ENCODE data around the gene PCDHB6. TPM values are rescaled to one million over a fixed set of nuclear protein-coding genes. Genes with fewer than 3 reads are reported as not detected.
"Not testable (repeated sequence)": the region's sequence is repeated elsewhere in the genome, so short reads cannot be mapped to it uniquely, and the experiment has no call there.

Gene PCDHB6
- total and polyA plus RNA-seq, 12 donors: 0.16 to 0.68 (median 0.44) TPM

DNA sequence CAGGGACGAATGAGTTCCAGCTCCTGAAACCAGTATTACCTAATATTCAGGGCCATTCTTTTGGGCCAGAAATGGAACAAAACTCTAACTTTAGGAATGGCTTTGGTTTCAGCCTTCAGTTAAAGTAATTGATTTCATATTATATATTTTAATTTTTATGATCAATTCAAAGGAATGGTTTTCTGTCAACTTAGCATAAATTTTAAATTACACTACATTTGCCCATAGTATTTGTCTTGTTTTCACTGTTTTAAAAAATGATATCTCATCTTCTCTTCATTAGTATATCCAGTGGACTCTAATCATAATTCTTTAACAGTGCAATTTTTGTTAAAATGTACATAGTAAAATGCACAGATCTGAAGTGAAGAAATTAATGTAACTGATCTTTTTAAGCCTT is 30.5 kb downstream of the PCDHB6 start:
- intact Hi-C loops (cut with DNase I): loop anchor here in 3 of 10 donors (5.0 to 10.0 kb wide), 2 partner anchors 382 to 384 kb away; no protein-coding TSS in a partner anchor
- Histone ChIP-seq H3K27ac (no peak overlapping the region), H3K9me3 (peaks cover 0 to 84% (median 18%) of the 10 kb centered on the region in 11 donors), H3K27me3 (peaks cover 0 to 72% (median 60%) of the 10 kb centered on the region in 7 donors), H3K36me3 (peaks cover 0 to 12% (median 0%) of the 10 kb centered on the region in 9 donors), H3K4me1 (no peaks in the 10 kb centered on the region), H3K4me3 (no peak overlapping the region)
- TF ChIP-seq CTCF (IDR thresholded peaks at IDR 0.05): no peak
- no peak for ATAC-seq
- DNase-seq: no peak
- WGBS, 2 donors: 41 to 45% methylated on average over 1 of the region's 1 CpG

GRCh38 chr5:141182248-141182647 is 32.4 kb downstream of the PCDHB6 start, which contains the start of gene PCDHB16:
Gene PCDHB16, plus strand, starts transcription at chr5:141182387. Its CDS starts 173 bp downstream, at chr5:141182560.
- Histone ChIP-seq H3K4me1 (no peaks in the 10 kb centered on the region), H3K9me3 (peaks cover 0 to 86% (median 21%) of the 10 kb centered on the region in 11 donors), H3K27me3 (peaks cover 0 to 54% (median 41%) of the 10 kb centered on the region in 7 donors), H3K4me3 (peak within 1 kb of the TSS; percentile 14 to 58 (median 20)), H3K36me3 (peaks cover 0 to 16% (median 0%) of the 10 kb centered on the region in 9 donors), H3K27ac (peak within 1 kb of the TSS in 5 of 10 donors; percentile 24 to 79 (median 68))
- intact Hi-C loops (cut with DNase I): loop anchor here in 3 of 10 donors (5.0 to 10.0 kb wide), 2 partner anchors 380 to 383 kb away; no protein-coding TSS in a partner anchor
- ATAC-seq (peak in 4 of 8 donors; percentile 67 to 93 (median 76)), DNase-seq (peak; percentile 38 to 69)
- TF ChIP-seq CTCF (IDR thresholded peaks at IDR 0.05): peak in 8 of 9 donors; percentile 9 to 65 (median 43)
- 12 to 14% methylated on average over 13 of the region's 13 CpGs for WGBS, 2 donors

DNA sequence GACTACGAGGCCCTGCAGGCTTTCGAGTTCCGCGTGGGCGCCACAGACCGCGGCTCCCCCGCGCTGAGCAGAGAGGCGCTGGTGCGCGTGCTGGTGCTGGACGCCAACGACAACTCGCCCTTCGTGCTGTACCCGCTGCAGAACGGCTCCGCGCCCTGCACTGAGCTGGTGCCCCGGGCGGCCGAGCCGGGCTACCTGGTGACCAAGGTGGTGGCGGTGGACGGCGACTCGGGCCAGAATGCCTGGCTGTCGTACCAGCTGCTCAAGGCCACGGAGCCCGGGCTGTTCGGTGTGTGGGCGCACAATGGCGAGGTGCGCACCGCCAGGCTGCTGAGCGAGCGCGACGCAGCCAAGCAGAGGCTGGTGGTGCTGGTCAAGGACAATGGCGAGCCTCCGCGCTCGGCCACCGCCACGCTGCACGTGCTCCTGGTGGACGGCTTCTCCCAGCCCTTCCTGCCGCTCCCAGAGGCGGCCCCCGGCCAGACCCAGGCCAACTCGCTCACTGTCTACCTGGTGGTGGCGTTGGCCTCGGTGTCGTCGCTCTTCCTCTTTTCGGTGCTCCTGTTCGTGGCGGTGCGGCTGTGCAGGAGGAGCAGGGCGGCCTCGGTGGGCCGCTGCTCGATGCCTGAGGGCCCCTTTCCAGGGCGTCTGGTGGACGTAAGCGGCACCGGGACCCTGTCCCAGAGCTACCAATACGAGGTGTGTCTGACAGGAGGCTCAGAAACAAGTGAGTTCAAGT is 34.4 kb downstream of the PCDHB6 start:
- not testable (repeated sequence) for H3K4me1 ChIP-seq, H3K4me3 ChIP-seq, DNase-seq, ATAC-seq, H3K27ac ChIP-seq
- intact Hi-C loops (cut with DNase I): loop anchor here in 3 of 10 donors (5.0 to 10.0 kb wide), 2 partner anchors 378 to 381 kb away; no protein-coding TSS in a partner anchor
- 30 to 31% methylated on average over 38 to 52 of the region's 69 CpGs for WGBS, 2 donors
- H3K9me3 ChIP-seq: peaks cover 0 to 92% (median 24%) of the 10 kb centered on the region in 11 donors
- peaks cover 0 to 44% (median 25%) of the 10 kb centered on the region in 7 donors for H3K27me3 ChIP-seq
- H3K36me3 ChIP-seq: peaks cover 0 to 16% (median 0%) of the 10 kb centered on the region in 9 donors

DNA sequence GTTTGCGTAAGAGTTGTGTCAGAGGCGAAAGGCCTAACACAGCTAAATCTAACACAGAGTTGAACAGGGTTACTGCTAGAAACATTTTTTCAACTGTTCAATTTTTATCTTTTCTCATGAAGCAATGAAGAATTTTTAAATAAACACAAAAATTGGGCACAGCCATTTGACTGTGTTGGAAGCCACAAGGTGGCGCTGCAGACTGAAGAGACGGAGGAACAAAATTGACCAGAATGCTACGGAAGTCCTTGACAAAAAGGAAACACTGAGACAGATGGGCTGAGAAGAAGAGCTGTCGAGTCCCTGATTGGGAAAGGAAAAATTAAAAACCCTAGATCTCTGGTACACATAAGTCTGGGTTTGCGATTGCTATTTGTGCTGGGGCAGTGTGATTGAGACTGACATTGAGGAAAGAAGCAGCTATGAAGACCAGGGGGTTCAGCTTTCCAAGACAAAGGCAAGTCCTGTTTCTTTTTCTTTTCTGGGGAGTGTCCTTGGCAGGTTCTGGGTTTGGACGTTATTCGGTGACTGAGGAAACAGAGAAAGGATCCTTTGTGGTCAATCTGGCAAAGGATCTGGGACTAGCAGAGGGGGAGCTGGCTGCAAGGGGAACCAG is 37.1 kb downstream of the PCDHB6 start, which contains the start of gene PCDHB9:
Gene PCDHB9 (plus strand): TSS at position 265 of the 616 bp plus-strand sequence. CDS start 158 bp downstream, at position 423.
- Histone ChIP-seq H3K27me3 (peaks cover 0 to 36% (median 16%) of the 10 kb centered on the region in 7 donors), H3K9me3 (peaks cover 0 to 94% (median 30%) of the 10 kb centered on the region in 11 donors), H3K4me1 (no peaks in the 10 kb centered on the region), H3K27ac (no peak within 1 kb of the TSS), H3K36me3 (peaks cover 0 to 16% (median 0%) of the 10 kb centered on the region in 9 donors), H3K4me3 (no peak within 1 kb of the TSS)
- intact Hi-C loops (cut with DNase I): loop anchor here in 1 of 10 donors (10.0 kb wide), 1 partner anchor 378 kb away; no protein-coding TSS in a partner anchor
- DNase-seq: no peak
- peak in 7 of 9 donors; percentile 16 to 38 (median 25) for TF ChIP-seq CTCF (IDR thresholded peaks at IDR 0.05)
- no peak for ATAC-seq
- 17 to 22% methylated on average over 9 of the region's 9 CpGs for WGBS, 2 donors

DNA sequence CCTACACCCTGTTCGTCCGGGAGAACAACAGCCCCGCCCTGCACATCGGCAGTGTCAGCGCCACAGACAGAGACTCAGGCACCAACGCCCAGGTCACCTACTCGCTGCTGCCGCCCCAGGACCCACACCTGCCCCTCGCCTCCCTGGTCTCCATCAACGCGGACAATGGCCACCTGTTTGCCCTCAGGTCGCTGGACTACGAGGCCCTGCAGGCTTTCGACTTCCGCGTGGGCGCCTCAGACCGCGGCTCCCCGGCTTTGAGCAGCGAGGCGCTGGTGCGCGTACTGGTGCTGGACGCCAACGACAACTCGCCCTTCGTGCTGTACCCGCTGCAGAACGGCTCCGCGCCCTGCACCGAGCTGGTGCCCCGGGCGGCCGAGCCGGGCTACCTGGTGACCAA is 38.8 kb downstream of the PCDHB6 start:
- H3K27me3 ChIP-seq: peaks cover 0 to 29% (median 18%) of the 10 kb centered on the region in 7 donors
- ATAC-seq, H3K4me1 ChIP-seq, DNase-seq, H3K4me3 ChIP-seq, H3K27ac ChIP-seq: not testable (repeated sequence)
- peaks cover 0 to 16% (median 0%) of the 10 kb centered on the region in 9 donors for H3K36me3 ChIP-seq
- peaks cover 0 to 92% (median 38%) of the 10 kb centered on the region in 11 donors for H3K9me3 ChIP-seq
- WGBS, 2 donors: 26 to 28% methylated on average over 27 to 28 of the region's 37 CpGs
- intact Hi-C loops (cut with DNase I): loop anchor here in 1 of 10 donors (10.0 kb wide), 1 partner anchor 376 kb away; no protein-coding TSS in a partner anchor

DNA sequence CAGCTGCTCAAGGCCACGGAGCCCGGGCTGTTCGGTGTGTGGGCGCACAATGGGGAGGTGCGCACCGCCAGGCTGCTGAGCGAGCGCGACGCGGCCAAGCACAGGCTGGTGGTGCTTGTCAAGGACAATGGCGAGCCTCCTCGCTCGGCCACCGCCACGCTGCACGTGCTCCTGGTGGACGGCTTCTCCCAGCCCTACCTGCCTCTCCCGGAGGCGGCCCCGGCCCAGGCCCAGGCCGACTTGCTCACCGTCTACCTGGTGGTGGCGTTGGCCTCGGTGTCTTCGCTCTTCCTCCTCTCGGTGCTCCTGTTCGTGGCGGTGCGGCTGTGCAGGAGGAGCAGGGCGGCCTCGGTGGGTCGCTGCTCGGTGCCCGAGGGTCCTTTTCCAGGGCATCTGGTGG is 39.3 kb downstream of the PCDHB6 start:
- ATAC-seq, H3K4me3 ChIP-seq, H3K27ac ChIP-seq, DNase-seq, H3K4me1 ChIP-seq: not testable (repeated sequence)
- Histone ChIP-seq H3K9me3 (peaks cover 0 to 90% (median 38%) of the 10 kb centered on the region in 11 donors), H3K36me3 (peaks cover 0 to 16% (median 0%) of the 10 kb centered on the region in 9 donors), H3K27me3 (peaks cover 0 to 29% (median 18%) of the 10 kb centered on the region in 7 donors)
- 26 to 30% methylated on average over 19 to 31 of the region's 35 CpGs for WGBS, 2 donors
- intact Hi-C loops (cut with DNase I): loop anchor here in 1 of 10 donors (10.0 kb wide), 1 partner anchor 376 kb away; no protein-coding TSS in a partner anchor
